Stimulated activated naive CD8-positive, alpha-beta T cell treated with anti-CD3 and anti-CD28 coated beads, Interleukin-15, amount 100 ng/mL, for 72 hours (primary cell): ENCODE results near the gene PMPCB.

Experiments used
- ATAC-seq: fragments of 150-1000 bp; cut with Tn5 transposase; 2 replicates; pipeline ENCODE4 v1.10.0; 2021; ENCODE audit warnings: mild to moderate bottlenecking, moderate library complexity
- DNase-seq, 2 donors: peaks; one replicate each; pipeline ENCODE4 v3.0.0; 2021 to 2022
- H3K27ac Mint-ChIP-seq, 2 donors: one replicate each; pipeline ENCODE4 v1.8.0; 2022; ENCODE audit warnings: mild to moderate bottlenecking in 2 of 2, mixed read lengths in 2 of 2, moderate library complexity in 2 of 2
- H3K27me3 Mint-ChIP-seq: one replicate; pipeline ENCODE4 v1.8.0; 2022; ENCODE audit warnings: mixed read lengths
- H3K4me1 Mint-ChIP-seq: one replicate; pipeline ENCODE4 v1.8.0; 2022; ENCODE audit warnings: mild to moderate bottlenecking, mixed read lengths
- H3K4me3 Mint-ChIP-seq, 2 donors: one replicate each; pipeline ENCODE4 v1.8.0; 2022; ENCODE audit warnings: mild to moderate bottlenecking in 2 of 2, mixed read lengths in 2 of 2, moderate library complexity in 1 of 2
- H3K9me3 Mint-ChIP-seq, 2 donors: one replicate each; pipeline ENCODE4 v1.8.0; 2022; ENCODE audit warnings: mixed read lengths in 2 of 2

Gene PMPCB

GRCh38 chr7:103299660-103300059 lies 2.4 kb downstream of the PMPCB start:
- DNase-seq: no peak
- Mint-ChIP-seq H3K27ac (no peak overlapping the region), H3K9me3 (peaks cover 0 to under 1% of the 10 kb centered on the region in 2 donors), H3K27me3 (no peaks in the 10 kb centered on the region), H3K4me3 (no peak overlapping the region), H3K4me1 (peaks cover 62% of the 10 kb centered on the region)
- ATAC-seq: no peak

- no peak for DNase-seq
- peaks cover 58% of the 10 kb centered on the region for H3K4me1 Mint-ChIP-seq
- H3K4me3 Mint-ChIP-seq: no peak overlapping the region
Measured at GRCh38 chr7:103301441-103301840, 4.2 kb downstream of the PMPCB start.

GRCh38 chr7:103307503-103308231 lies 10.4 kb downstream of the PMPCB start:
- Mint-ChIP-seq H3K4me3 (no peak overlapping the region), H3K4me1 (peaks cover 14% of the 10 kb centered on the region), H3K9me3 (peaks cover 0 to 3% of the 10 kb centered on the region in 2 donors), H3K27ac (peak overlapping the region in 1 of 2 donors; percentile 76), H3K27me3 (no peaks in the 10 kb centered on the region)
- no peak for ATAC-seq
- no peak for DNase-seq

More at GRCh38 chr7:103301441-103301840, 4.2 kb downstream of the PMPCB start:
- Mint-ChIP-seq H3K9me3 (peaks cover 0 to 3% of the 10 kb centered on the region in 2 donors), H3K27ac (no peak overlapping the region), H3K27me3 (no peaks in the 10 kb centered on the region)
- no peak for ATAC-seq

GRCh38 chr7:103314852-103315251 lies 17.6 kb downstream of the PMPCB start:
- ATAC-seq (no peak), DNase-seq (no peak)
- Mint-ChIP-seq H3K9me3 (no peaks in the 10 kb centered on the region), H3K4me3 (no peak overlapping the region), H3K4me1 (no peaks in the 10 kb centered on the region), H3K27me3 (no peaks in the 10 kb centered on the region), H3K27ac (no peak overlapping the region)

- Mint-ChIP-seq H3K27ac (peak overlapping the region; percentile 6 to 34), H3K4me1 (no peaks in the 10 kb centered on the region), H3K9me3 (no peaks in the 10 kb centered on the region), H3K27me3 (no peaks in the 10 kb centered on the region), H3K4me3 (no peak overlapping the region)
- ATAC-seq: no peak
- DNase-seq: no peak
Measured at GRCh38 chr7:103316380-103316941, 19.2 kb downstream of the PMPCB start.

GRCh38 chr7:103317009-103317408 lies 19.8 kb downstream of the PMPCB start:
- Mint-ChIP-seq H3K27me3 (no peaks in the 10 kb centered on the region), H3K4me1 (no peaks in the 10 kb centered on the region), H3K27ac (peak overlapping the region; percentile 6 to 56), H3K9me3 (no peaks in the 10 kb centered on the region), H3K4me3 (no peak overlapping the region)
- ATAC-seq (no peak), DNase-seq (no peak)

GRCh38 chr7:103325744-103326143 lies 28.5 kb downstream of the PMPCB start:
- ATAC-seq (peak; percentile 65), DNase-seq (no peak)
- Mint-ChIP-seq H3K4me3 (peak overlapping the region in 1 of 2 donors; percentile 18), H3K27ac (peak overlapping the region; percentile 86 to 94), H3K9me3 (no peaks in the 10 kb centered on the region), H3K27me3 (no peaks in the 10 kb centered on the region), H3K4me1 (peaks cover 23% of the 10 kb centered on the region)

GRCh38 chr7:103336761-103337160 lies 39.5 kb downstream of the PMPCB start:
- ATAC-seq: no peak

GRCh38 chr7:103338864-103339263 lies 41.6 kb downstream of the PMPCB start:
- no peak overlapping the region for H3K4me3 Mint-ChIP-seq
- ATAC-seq: no peak
- no peaks in the 10 kb centered on the region for H3K27me3 Mint-ChIP-seq
- no peaks in the 10 kb centered on the region for H3K9me3 Mint-ChIP-seq
- peaks cover 31% of the 10 kb centered on the region for H3K4me1 Mint-ChIP-seq
- DNase-seq: no peak
- H3K27ac Mint-ChIP-seq: peak overlapping the region in 1 of 2 donors; percentile 83

More at GRCh38 chr7:103336761-103337160, 39.5 kb downstream of the PMPCB start:
- Mint-ChIP-seq H3K27ac (peak overlapping the region in 1 of 2 donors; percentile 40), H3K27me3 (no peaks in the 10 kb centered on the region), H3K4me1 (peaks cover 20% of the 10 kb centered on the region), H3K4me3 (no peak overlapping the region), H3K9me3 (no peaks in the 10 kb centered on the region)
- no peak for DNase-seq

- no peak for ATAC-seq
- Mint-ChIP-seq H3K9me3 (no peaks in the 10 kb centered on the region), H3K4me3 (peak overlapping the region in 1 of 2 donors; percentile 57), H3K27ac (peak overlapping the region in 1 of 2 donors; percentile 85), H3K4me1 (peaks cover 41% of the 10 kb centered on the region), H3K27me3 (no peaks in the 10 kb centered on the region)
- DNase-seq: no peak
Measured at GRCh38 chr7:103341466-103341865, 44.2 kb downstream of the PMPCB start.

GRCh38 chr7:103343332-103343731 lies 46.1 kb downstream of the PMPCB start:
- ATAC-seq: no peak
- H3K9me3 Mint-ChIP-seq: no peaks in the 10 kb centered on the region
- no peak for DNase-seq
- H3K4me3 Mint-ChIP-seq: peak overlapping the region; percentile 99
- H3K27me3 Mint-ChIP-seq: no peaks in the 10 kb centered on the region
- H3K27ac Mint-ChIP-seq: peak overlapping the region; percentile 38 to 99
- peaks cover 43% of the 10 kb centered on the region for H3K4me1 Mint-ChIP-seq

- Mint-ChIP-seq H3K4me1 (peaks cover 46% of the 10 kb centered on the region), H3K27me3 (no peaks in the 10 kb centered on the region), H3K4me3 (peak overlapping the region; percentile 99), H3K9me3 (no peaks in the 10 kb centered on the region), H3K27ac (peak overlapping the region; percentile 99 to 100)
- DNase-seq (peak in 1 of 2 donors; percentile 4), ATAC-seq (peak; percentile 33)
Measured at GRCh38 chr7:103343758-103344452, 46.7 kb downstream of the PMPCB start.

GRCh38 chr7:103344453-103345149 lies 47.4 kb downstream of the PMPCB start, which contains the start of gene DNAJC2:
Gene DNAJC2 (minus strand): TSS chr7:103344767. CDS start chr7:103344622, 145 bp downstream.
- H3K4me3 Mint-ChIP-seq: peak within 1 kb of the TSS; percentile 99
- peak; percentile 93 for ATAC-seq
- peak within 1 kb of the TSS; percentile 99 to 100 for H3K27ac Mint-ChIP-seq
- no peaks in the 10 kb centered on the region for H3K9me3 Mint-ChIP-seq
- peak; percentile 78 to 87 for DNase-seq
- H3K27me3 Mint-ChIP-seq: no peaks in the 10 kb centered on the region
- peaks cover 53% of the 10 kb centered on the region for H3K4me1 Mint-ChIP-seq

GRCh38 chr7:103346396-103346795 lies 49.2 kb downstream of the PMPCB start:
- ATAC-seq (no peak), DNase-seq (no peak)
- Mint-ChIP-seq H3K4me3 (peak overlapping the region; percentile 98), H3K27ac (peak overlapping the region; percentile 15 to 59), H3K4me1 (peaks cover 50% of the 10 kb centered on the region), H3K27me3 (no peaks in the 10 kb centered on the region), H3K9me3 (no peaks in the 10 kb centered on the region)

- DNase-seq (peak; percentile 81 to 89), ATAC-seq (peak; percentile 87)
- Mint-ChIP-seq H3K27me3 (no peaks in the 10 kb centered on the region), H3K9me3 (no peaks in the 10 kb centered on the region), H3K4me1 (peaks cover 53% of the 10 kb centered on the region), H3K4me3 (peak within 1 kb of the TSS; percentile 98), H3K27ac (peak within 1 kb of the TSS; percentile 99)
Measured at GRCh38 chr7:103347507-103348267, 50.5 kb downstream of the PMPCB start, which contains the start of gene PSMC2. Gene PSMC2 (plus strand): TSS chr7:103347643. CDS start chr7:103347712, 69 bp downstream.
